ENCODE results near the gene TRPV2.
A peak's percentile ranks its signal among the peaks of the same experiment; 100 is the strongest.
"Not testable (repeated sequence)": the region's sequence is repeated elsewhere in the genome, so short reads cannot be mapped to it uniquely, and the experiment has no call there.

The TRPV2 gene

DNA sequence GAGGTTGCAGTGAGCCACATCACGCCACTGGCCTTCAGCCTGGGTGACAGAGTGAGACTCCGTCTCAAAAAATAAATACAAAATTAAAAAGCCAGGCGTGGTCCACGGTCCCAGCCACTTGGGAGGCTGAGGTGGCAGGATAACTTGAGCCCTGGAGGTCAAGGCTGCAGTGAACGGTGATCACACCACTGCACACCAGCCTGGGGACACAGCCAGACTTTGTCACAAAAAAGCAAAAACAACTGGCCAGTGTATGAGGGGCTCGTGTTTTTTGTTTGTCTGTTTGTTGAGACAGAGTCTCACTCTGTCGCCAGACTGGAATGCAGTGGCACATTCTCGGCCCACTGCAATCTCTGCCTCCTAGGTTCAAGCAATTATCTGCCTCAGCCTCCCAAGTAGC, 35.7 kb upstream of the TRPV2 start:
- TF ChIP-seq POLR2A (IDR thresholded peaks at IDR 0.05; ENCODE audit: extremely low read depth, insufficient read length): no peak
- TF ChIP-seq, protein P1, sequence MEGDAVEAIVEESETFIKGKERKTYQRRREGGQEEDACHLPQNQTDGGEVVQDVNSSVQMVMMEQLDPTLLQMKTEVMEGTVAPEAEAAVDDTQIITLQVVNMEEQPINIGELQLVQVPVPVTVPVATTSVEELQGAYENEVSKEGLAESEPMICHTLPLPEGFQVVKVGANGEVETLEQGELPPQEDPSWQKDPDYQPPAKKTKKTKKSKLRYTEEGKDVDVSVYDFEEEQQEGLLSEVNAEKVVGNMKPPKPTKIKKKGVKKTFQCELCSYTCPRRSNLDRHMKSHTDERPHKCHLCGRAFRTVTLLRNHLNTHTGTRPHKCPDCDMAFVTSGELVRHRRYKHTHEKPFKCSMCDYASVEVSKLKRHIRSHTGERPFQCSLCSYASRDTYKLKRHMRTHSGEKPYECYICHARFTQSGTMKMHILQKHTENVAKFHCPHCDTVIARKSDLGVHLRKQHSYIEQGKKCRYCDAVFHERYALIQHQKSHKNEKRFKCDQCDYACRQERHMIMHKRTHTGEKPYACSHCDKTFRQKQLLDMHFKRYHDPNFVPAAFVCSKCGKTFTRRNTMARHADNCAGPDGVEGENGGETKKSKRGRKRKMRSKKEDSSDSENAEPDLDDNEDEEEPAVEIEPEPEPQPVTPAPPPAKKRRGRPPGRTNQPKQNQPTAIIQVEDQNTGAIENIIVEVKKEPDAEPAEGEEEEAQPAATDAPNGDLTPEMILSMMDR (IDR thresholded peaks at IDR 0.05; ENCODE audit: low read depth, low read length): no peak
- TF ChIP-seq MYC (IDR thresholded peaks at IDR 0.05; ENCODE audit: low read depth, low read length): no peak
- TF ChIP-seq, protein P2, sequence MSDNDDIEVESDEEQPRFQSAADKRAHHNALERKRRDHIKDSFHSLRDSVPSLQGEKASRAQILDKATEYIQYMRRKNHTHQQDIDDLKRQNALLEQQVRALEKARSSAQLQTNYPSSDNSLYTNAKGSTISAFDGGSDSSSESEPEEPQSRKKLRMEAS (IDR thresholded peaks at IDR 0.05; ENCODE audit: low read depth, low read length): no peak
- no peak overlapping the region for H3K4me3 ChIP-seq (ENCODE audit: low read depth, low read length)
- DNase-seq (ENCODE audit: low read depth): no peak

DNA sequence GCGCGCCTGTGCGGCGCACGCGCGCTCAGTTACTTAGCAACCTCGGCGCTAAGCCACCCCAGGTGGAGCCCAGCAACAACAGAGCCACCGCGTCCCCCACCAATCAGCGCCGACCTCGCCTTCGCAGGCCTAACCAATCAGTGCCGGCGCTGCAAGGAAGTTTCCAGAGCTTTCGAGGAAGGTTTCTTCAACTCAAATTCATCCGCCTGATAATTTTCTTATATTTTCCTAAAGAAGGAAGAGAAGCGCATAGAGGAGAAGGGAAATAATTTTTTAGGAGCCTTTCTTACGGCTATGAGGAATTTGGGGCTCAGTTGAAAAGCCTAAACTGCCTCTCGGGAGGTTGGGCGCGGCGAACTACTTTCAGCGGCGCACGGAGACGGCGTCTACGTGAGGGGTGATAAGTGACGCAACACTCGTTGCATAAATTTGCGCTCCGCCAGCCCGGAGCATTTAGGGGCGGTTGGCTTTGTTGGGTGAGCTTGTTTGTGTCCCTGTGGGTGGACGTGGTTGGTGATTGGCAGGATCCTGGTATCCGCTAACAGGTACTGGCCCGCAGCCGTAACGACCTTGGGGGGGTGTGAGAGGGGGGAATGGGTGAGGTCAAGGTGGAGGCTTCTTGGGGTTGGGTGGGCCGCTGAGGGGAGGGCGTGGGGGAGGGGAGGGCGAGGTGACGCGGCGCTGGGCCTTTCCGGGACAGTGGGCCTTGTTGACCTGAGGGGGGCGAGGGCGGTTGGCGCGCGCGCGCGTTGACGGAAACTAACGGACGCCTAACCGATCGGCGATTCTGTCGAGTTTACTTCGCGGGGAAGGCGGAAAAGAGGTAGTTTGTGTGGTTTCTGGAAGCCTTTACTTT, 34.5 kb upstream of the TRPV2 start, which contains the start of gene UBB:
Gene UBB (plus strand): TSS at position 452 of the 856 bp plus-strand sequence. CDS start 817 bp downstream, outside the sequence.
- peak within 1 kb of the TSS; percentile 100 for H3K4me3 ChIP-seq (ENCODE audit: low read depth, low read length)
- TF ChIP-seq, protein P2 (IDR thresholded peaks at IDR 0.05; ENCODE audit: low read depth, low read length): no peak
- peak; percentile 99 for TF ChIP-seq POLR2A (IDR thresholded peaks at IDR 0.05; ENCODE audit: extremely low read depth, insufficient read length)
- peak; percentile 6; the same call in 1 of the 2 replicates for TF ChIP-seq MYC (IDR thresholded peaks at IDR 0.05; ENCODE audit: low read depth, low read length)
- peak; percentile 98 for DNase-seq (ENCODE audit: low read depth)

DNA sequence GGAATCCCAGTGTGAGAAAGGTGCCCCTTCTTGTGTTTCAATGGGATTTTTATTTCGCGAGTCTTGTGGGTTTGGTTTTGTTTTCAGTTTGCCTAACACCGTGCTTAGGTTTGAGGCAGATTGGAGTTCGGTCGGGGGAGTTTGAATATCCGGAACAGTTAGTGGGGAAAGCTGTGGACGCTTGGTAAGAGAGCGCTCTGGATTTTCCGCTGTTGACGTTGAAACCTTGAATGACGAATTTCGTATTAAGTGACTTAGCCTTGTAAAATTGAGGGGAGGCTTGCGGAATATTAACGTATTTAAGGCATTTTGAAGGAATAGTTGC, 33.9 kb upstream of the TRPV2 start:
- no peak for TF ChIP-seq MYC (IDR thresholded peaks at IDR 0.05; ENCODE audit: low read depth, low read length)
- TF ChIP-seq, protein P1 (IDR thresholded peaks at IDR 0.05; ENCODE audit: low read depth, low read length): no peak
- TF ChIP-seq, protein P2 (IDR thresholded peaks at IDR 0.05; ENCODE audit: low read depth, low read length): no peak
- no peak for TF ChIP-seq POLR2A (IDR thresholded peaks at IDR 0.05; ENCODE audit: extremely low read depth, insufficient read length)
- no peak for DNase-seq (ENCODE audit: low read depth)
- peak overlapping the region; percentile 100 for H3K4me3 ChIP-seq (ENCODE audit: low read depth, low read length)

DNA sequence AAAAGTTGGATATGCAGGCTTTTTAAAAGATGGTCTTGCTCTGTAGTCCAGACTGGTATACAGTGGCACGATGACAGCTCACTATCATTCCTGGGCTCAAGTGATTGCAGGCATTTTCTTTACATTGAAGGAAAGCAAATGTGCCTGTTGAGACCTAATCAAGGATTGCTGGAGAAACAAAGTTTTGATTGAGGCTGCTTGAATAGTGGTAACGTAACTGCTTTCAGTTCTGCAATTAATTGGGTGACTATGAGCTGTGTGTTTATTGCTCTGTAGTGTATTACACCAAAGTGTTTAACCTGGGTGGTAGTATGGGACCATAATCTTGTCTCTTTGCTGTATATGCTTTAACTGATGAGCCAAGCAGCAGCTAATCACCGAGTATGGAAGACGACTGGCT, 32.2 kb upstream of the TRPV2 start:
- TF ChIP-seq MYC (IDR thresholded peaks at IDR 0.05; ENCODE audit: low read depth, low read length) (no peak), POLR2A (IDR thresholded peaks at IDR 0.05; ENCODE audit: extremely low read depth, insufficient read length) (no peak)
- TF ChIP-seq, protein P1 (IDR thresholded peaks at IDR 0.05; ENCODE audit: low read depth, low read length): no peak
- TF ChIP-seq, protein P2 (IDR thresholded peaks at IDR 0.05; ENCODE audit: low read depth, low read length): no peak
- DNase-seq (ENCODE audit: low read depth): no peak
- peak overlapping the region; percentile 19 for H3K4me3 ChIP-seq (ENCODE audit: low read depth, low read length)

DNA sequence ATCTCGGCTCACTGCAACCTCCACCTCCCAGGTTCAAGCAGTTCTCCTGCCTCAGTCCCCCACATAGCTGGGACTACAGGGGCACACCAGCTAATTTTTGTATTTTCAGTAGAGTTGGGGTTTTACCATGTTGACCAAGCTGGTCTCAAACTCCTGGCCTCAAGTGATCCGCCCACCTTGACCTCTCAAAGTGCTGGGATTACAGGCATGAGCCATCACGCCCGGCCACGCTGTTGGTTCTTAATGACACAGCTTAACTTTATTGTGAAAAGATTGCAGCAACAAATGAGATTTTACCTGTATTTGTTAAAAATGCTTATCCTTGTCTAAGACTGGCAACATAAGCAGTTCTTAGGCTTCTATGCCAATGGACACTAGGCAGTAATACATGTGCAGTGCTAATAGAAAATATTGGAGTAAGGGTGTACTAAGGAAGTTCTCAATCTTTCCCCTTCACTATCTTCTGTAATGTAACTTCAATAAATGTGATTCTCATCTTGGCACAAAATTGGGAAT, 31.5 kb upstream of the TRPV2 start:
- no peak for DNase-seq (ENCODE audit: low read depth)
- H3K4me3 ChIP-seq (ENCODE audit: low read depth, low read length): no peak overlapping the region
- TF ChIP-seq MYC (IDR thresholded peaks at IDR 0.05; ENCODE audit: low read depth, low read length): no peak
- TF ChIP-seq, protein P1 (IDR thresholded peaks at IDR 0.05; ENCODE audit: low read depth, low read length): no peak
- TF ChIP-seq, protein P2 (IDR thresholded peaks at IDR 0.05; ENCODE audit: low read depth, low read length): no peak
- no peak for TF ChIP-seq POLR2A (IDR thresholded peaks at IDR 0.05; ENCODE audit: extremely low read depth, insufficient read length)

DNA sequence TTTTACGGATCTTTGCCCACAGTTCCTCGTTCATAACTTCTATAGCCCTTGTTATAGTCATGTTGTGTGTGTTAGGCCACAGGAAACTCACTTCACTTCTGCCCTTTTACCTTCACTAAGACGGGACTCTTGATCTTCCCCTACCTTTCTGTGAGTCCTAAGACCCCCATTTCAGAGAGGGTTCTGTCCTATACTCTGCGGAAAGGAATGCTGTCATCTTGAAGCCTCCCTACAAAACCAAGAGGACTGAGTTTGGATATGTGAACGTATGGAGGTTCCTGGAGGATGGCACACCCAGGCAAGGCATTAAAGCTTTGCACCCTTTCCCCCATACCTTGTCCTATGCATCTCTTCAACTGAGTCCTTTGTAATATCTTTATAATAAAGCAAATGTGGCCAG, 30.8 kb upstream of the TRPV2 start:
- DNase-seq (ENCODE audit: low read depth): no peak
- no peak overlapping the region for H3K4me3 ChIP-seq (ENCODE audit: low read depth, low read length)
- no peak for TF ChIP-seq MYC (IDR thresholded peaks at IDR 0.05; ENCODE audit: low read depth, low read length)
- TF ChIP-seq, protein P1 (IDR thresholded peaks at IDR 0.05; ENCODE audit: low read depth, low read length): no peak
- no peak for TF ChIP-seq POLR2A (IDR thresholded peaks at IDR 0.05; ENCODE audit: extremely low read depth, insufficient read length)
- TF ChIP-seq, protein P2 (IDR thresholded peaks at IDR 0.05; ENCODE audit: low read depth, low read length): no peak

DNA sequence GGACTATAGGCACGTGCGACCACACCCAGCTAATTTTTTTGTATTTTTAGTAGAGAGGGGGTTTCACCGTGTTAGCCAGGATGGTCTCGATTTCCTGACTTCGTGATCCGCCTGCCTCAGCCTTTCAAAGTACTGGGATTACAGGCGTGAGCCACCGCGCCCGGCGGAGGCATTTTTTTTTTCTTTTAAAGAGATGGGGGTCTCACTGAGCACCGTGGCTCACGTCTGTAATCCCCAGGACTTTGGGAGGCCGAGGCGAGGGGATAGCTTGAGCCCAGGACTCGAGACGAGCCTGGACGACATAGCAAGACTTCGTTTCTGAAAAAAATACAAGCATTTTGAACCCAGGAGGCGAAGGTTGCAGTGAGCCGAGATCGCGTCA, 29.3 kb upstream of the TRPV2 start:
- DNase-seq (ENCODE audit: low read depth); H3K4me3 ChIP-seq (ENCODE audit: low read depth, low read length): not testable (repeated sequence)

Data from NB4 (cell line).